ENCODE data around the gene LAMA1.
"Not testable (repeated sequence)": the region's sequence is repeated elsewhere in the genome, so short reads cannot be mapped to it uniquely, and the experiment has no call there.

The LAMA1 gene

DNA sequence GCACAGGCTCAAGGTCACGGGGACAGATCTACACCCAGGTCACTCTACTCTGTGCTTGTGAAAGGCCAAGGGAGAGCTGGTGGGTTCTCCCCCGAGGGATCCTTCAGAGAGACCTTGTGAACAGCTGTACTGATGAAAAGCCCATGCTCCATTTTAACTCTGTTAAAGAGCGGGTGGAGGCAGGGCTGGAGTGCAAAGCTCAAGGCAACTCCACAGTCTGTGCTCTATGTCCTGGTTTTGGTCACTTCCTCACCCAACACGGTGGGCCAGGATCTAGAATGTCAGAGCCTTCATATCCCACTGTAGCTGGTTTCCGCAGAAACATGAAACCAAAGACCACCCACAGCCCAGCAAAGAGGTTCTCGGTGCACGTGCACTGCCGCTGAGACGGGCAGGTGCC is 177.1 kb downstream of the LAMA1 start:
- TF ChIP-seq, protein P1, sequence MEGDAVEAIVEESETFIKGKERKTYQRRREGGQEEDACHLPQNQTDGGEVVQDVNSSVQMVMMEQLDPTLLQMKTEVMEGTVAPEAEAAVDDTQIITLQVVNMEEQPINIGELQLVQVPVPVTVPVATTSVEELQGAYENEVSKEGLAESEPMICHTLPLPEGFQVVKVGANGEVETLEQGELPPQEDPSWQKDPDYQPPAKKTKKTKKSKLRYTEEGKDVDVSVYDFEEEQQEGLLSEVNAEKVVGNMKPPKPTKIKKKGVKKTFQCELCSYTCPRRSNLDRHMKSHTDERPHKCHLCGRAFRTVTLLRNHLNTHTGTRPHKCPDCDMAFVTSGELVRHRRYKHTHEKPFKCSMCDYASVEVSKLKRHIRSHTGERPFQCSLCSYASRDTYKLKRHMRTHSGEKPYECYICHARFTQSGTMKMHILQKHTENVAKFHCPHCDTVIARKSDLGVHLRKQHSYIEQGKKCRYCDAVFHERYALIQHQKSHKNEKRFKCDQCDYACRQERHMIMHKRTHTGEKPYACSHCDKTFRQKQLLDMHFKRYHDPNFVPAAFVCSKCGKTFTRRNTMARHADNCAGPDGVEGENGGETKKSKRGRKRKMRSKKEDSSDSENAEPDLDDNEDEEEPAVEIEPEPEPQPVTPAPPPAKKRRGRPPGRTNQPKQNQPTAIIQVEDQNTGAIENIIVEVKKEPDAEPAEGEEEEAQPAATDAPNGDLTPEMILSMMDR (IDR thresholded peaks at IDR 0.05; ENCODE audit: low read depth, low read length): no peak
- DNase-seq (ENCODE audit: extremely low read depth, low read depth): no peak

DNA sequence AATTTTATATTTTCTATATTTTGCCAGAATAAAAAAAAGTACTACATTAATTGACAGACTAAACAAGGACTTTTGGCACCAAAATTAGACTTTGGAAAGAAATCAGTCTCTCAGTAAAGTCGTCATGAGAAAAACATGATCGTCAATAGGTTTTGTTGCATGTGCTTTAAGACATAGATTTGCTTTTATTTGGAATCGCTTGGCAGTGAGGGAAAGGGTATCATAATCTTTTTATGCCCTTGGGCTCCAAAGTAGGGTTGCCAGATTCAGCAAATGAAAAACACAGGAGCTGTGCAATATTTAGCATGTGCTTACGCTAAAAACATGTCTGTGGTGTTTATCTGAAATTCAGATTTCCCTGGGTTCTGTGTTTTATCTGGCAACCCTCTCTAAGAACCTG is 177.6 kb downstream of the LAMA1 start:
- DNase-seq (ENCODE audit: extremely low read depth, low read depth): no peak
- TF ChIP-seq, protein P1 (IDR thresholded peaks at IDR 0.05; ENCODE audit: low read depth, low read length): no peak

DNA sequence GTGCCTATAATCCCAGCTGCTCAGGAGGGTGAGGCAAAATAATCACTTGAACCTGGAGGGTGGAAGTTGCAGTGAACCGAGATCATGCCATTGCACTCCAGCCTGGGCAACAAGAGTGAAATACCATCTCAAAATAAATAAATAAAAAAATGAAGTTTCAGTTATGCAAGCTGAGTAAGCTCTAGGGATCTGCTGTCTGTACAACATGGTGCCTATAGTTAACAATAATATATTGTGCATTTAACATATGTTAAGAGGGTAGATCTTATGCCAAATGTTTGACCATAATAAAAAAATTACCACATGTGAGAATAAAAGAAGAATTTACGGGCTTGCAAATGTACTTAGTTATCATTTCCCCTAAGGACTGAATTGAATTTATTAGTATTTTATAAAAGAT is 179.2 kb downstream of the LAMA1 start:
- DNase-seq (ENCODE audit: extremely low read depth, low read depth): not testable (repeated sequence)

DNA sequence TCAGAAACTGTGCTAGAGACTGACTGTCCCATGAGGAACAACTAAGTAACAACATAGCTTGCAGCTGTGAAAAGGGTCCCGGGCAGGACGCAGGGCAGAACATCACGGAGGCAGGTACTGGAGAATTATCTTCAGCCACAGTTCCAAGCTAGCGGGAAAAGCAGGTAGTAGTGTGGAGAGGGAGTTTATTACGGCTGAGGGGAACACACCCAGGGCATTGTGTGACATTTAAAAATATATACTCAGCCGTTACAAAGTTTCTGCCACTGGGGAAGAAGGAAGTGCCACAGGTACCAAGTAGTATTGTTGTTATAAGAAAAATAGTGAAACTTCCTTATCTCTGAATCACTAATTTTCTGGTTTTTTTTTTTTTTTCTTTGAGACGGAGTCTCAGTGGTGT is 179.6 kb downstream of the LAMA1 start:
- TF ChIP-seq, protein P1 (IDR thresholded peaks at IDR 0.05; ENCODE audit: low read depth, low read length): no peak
- no peak for DNase-seq (ENCODE audit: extremely low read depth, low read depth)

DNA sequence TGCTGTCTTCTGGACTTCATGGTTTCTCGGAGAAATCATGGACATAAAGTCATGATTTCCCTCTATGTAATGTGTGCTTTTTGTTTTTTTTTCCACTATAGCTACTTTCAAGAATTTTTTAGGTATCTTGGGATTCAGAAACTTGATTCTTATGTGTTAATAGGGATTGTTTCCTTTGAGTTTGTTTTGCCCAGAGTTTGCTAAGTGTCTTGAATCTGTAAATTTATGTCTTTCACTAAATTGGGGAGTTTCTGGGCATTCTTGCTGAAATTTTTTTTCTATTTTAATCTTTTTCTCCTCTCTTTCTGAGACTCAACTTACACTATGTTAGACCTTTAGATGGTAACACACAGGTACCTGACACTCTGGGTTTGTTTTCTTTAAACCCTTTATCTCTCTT is 182.7 kb downstream of the LAMA1 start:
- TF ChIP-seq, protein P1 (IDR thresholded peaks at IDR 0.05; ENCODE audit: low read depth, low read length): no peak
- DNase-seq (ENCODE audit: extremely low read depth, low read depth): no peak

DNA sequence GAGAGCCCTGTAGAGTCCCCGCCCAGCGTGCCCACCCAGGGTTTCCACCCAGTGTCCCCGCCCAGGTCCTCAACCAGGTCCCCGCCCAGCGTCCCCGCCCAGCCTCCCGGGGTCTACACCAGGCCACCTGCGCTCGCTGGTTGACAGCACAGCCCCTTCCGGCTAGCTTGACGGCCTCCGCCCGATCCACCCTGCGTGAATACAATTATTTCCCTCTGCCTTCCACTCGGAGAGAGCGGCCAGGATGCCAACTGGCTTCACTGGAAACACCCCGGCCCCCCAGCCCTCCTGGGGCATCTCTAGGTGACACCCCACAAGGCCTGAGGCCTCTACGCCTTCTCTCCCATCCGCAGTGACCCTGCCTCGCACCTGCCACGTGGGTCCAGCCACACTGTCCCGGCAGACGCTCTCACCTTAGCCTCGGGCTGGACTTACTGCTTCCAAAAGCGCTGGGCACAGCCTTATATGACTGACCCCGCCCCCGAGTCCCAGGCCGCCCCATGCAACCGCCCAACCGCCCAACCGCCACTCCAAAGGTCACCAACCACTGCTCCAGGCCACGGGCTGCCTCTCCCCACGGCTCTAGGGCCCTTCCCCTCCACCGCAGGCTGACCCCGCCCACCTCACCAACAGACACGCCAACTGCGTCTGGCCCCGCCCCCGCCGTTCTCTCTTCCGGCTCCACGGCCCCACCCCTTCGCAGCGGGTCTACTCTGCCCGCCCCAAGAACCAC is 188.1 kb downstream of the LAMA1 start:
- DNase-seq (ENCODE audit: extremely low read depth, low read depth): no peak

DNA sequence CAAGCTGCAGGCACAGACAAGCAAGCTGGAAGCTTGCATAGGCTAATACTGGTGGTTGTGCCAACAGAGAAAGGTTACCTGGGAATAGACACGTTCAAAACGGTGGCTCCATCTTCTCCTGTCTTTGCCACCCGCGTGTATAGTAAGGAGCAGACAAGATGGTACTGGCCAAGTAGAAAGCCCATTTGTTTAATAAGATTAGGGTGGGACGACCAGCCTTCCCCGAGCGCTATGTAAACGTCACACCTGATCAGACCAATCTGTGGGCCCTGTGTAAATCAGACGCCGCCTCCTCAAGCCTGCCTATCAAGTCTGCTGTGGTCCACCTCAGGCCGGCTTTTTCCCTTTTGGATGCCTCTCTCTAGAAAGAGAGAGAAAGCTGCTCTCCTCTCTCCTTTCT is 189.2 kb downstream of the LAMA1 start:
- TF ChIP-seq, protein P1 (IDR thresholded peaks at IDR 0.05; ENCODE audit: low read depth, low read length): no peak

More for the DNA sequence above, 188.1 kb downstream of the LAMA1 start:
- TF ChIP-seq, protein P1 (IDR thresholded peaks at IDR 0.05; ENCODE audit: low read depth, low read length): no peak

DNA sequence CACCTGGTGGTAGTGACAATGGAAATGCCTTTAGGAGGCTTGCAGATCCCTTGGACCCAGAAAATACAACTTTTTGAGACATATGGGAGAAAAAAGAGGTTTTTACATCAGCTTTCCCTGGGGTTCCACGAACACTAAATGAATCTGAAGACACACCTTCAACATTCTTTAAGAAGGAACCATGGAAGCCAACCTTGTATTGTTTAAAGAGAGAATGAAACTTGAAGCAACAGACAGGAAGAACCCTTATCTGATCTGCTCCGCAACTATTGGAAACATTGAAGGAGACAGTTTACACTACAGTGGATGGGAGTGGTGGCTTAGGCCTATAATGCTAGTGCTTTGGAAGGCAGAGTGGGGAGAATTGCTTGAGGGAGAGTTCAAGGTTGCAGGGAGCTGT is 190.4 kb downstream of the LAMA1 start:
- TF ChIP-seq, protein P1 (IDR thresholded peaks at IDR 0.05; ENCODE audit: low read depth, low read length): no peak
- no peak for DNase-seq (ENCODE audit: extremely low read depth, low read depth)

More for the DNA sequence above, 189.2 kb downstream of the LAMA1 start:
- DNase-seq (ENCODE audit: extremely low read depth, low read depth): no peak
